Adrenal gland (tissue), 5 donors: Measurements from ENCODE around the gene ZNF775.

Experiments
- CTCF ChIP-seq, 6 experiments: fragments of 450-650 bp in 4 of 6; fragments of 200-600 bp in 2 of 6; sonication (generic) in 1 of 6; IDR thresholded peaks; 1 replicate in 5 of 6; 2 replicates in 1 of 6; pipeline versions ENCODE4 v1.5.1 to v1.8.0; 2016 to 2021; ENCODE audit warnings: antibody characterized with exemption in 6 of 6, mild to moderate bottlenecking in 2 of 6, moderate library complexity in 1 of 6
- POLR2A ChIP-seq, 2 donors: fragments of 450-650 bp; IDR thresholded peaks; one replicate each; pipeline ENCODE4 v1.6.1; 2017; ENCODE audit warnings: antibody characterized with exemption in 2 of 2, mild to moderate bottlenecking in 2 of 2, moderate library complexity in 1 of 2
- donor health status: DM: no; HTN: no; CAD: no.

GRCh38 chr7:150388306-150388705, 9.2 kb downstream of the ZNF775 start:
- no peak for TF ChIP-seq POLR2A (IDR thresholded peaks at IDR 0.05)
- TF ChIP-seq CTCF (IDR thresholded peaks at IDR 0.05) = no peak
